Panc1 (cell line): Measurements from ENCODE around the gene RGS17. TPM values are rescaled to one million over a fixed set of nuclear protein-coding genes. Genes with fewer than 3 reads are reported as not detected.
A peak's percentile ranks its signal among the peaks of the same experiment; 100 is the strongest.

Experiments
- ATAC-seq: fragments of 200-7000 bp; cut with Tn5 transposase; 2 replicates; pipeline ENCODE4 v1.9.1; 2020; ENCODE audit warnings: mild to moderate bottlenecking, moderate library complexity
- BruUV-seq: library from RNA; stranded (reverse); fragments of 400-500 nt; replicated peaks from 2 replicates; lab custom pipeline; 2021; lab: Mats Ljungman, UMichigan
- CTCF ChIA-PET: fragments of 300-600 bp; sonication (Branson Sonifier 250); formaldehyde crosslinking; loops from one replicate; lab custom pipeline; 2022; ENCODE audit warnings: antibody characterized with exemption; lab: Charles Lee
- POLR2A ChIA-PET: fragments of 300-600 bp; sonication (Branson Sonifier 250); formaldehyde crosslinking; loops from one replicate; lab custom pipeline; 2022; ENCODE audit warnings: antibody characterized with exemption; lab: Charles Lee
- DNase-seq: peaks from one replicate; pipeline ENCODE4 v3.0.0-alpha.2; 2010; ENCODE audit warnings: low read depth, low spot score
- H3K27ac ChIP-seq: 2 replicates; pipeline ENCODE4 v1.5.1; 2011; ENCODE audit warnings: mild to moderate bottlenecking, low read length, inconsistent platforms
- H3K27me3 ChIP-seq: fragments of 200-500 bp; sonication (Bioruptor generic); 2 replicates; pipeline ENCODE4 v1.6.0; 2014; ENCODE audit warnings: low read length, inconsistent platforms; ENCODE audit not compliant: control insufficient read depth, insufficient read depth
- H3K36me3 ChIP-seq: fragments of 200-500 bp; sonication (Bioruptor generic); 2 replicates; pipeline ENCODE4 v1.5.1; 2014; ENCODE audit warnings: inconsistent platforms, mild to moderate bottlenecking, low read length, moderate library complexity; ENCODE audit not compliant: control insufficient read depth, insufficient read depth
- H3K4me1 ChIP-seq: 2 replicates; pipeline ENCODE4 v1.5.1; 2011; ENCODE audit warnings: inconsistent platforms, mild to moderate bottlenecking, low read length, moderate library complexity; ENCODE audit not compliant: control insufficient read depth, insufficient read depth
- H3K4me3 ChIP-seq, 2 experiments: 2 replicates each; pipeline ENCODE4 v1.5.1; 2011 to 2012; ENCODE audit warnings: low read depth in 2 of 2, low read length in 2 of 2, mild to moderate bottlenecking in 2 of 2, inconsistent platforms in 1 of 2, moderate library complexity in 1 of 2
- H3K9me3 ChIP-seq: fragments of 200-500 bp; sonication (Bioruptor generic); 2 replicates; pipeline ENCODE4 v1.5.1; 2014; ENCODE audit warnings: low read depth, mild to moderate bottlenecking, inconsistent platforms, low read length, moderate library complexity; ENCODE audit not compliant: control insufficient read depth, insufficient read depth
- CTCF ChIP-seq: fragments of 450-650 bp; IDR thresholded peaks from 2 replicates; pipeline ENCODE4 v1.5.1; 2017; ENCODE audit warnings: mild to moderate bottlenecking
- POLR2AphosphoS5 ChIP-seq: IDR thresholded peaks from 2 replicates; pipeline ENCODE4 v1.6.1; 2012; ENCODE audit warnings: mild to moderate bottlenecking, low read depth, low read length, moderate library complexity
- REST ChIP-seq, 2 experiments: IDR thresholded peaks; 2 replicates each; pipeline ENCODE4 v1.6.1; 2011 to 2012; ENCODE audit warnings: low read depth in 2 of 2, control low read depth in 1 of 2, low read length in 1 of 2, mild to moderate bottlenecking in 1 of 2, moderate library complexity in 1 of 2; ENCODE audit not compliant: insufficient read depth in 1 of 2
- SIN3A ChIP-seq: IDR thresholded peaks from 2 replicates; pipeline ENCODE4 v1.6.1; 2012; ENCODE audit warnings: low read depth, mild to moderate bottlenecking, low read length, moderate library complexity, borderline replicate concordance; ENCODE audit not compliant: insufficient read depth
- TCF7L2 ChIP-seq: IDR thresholded peaks from 2 replicates; pipeline ENCODE4 v1.6.1; 2011; ENCODE audit warnings: mild to moderate bottlenecking, low read depth, low read length, inconsistent platforms
- in situ Hi-C: cut with HindIII; loops from 2 replicates; pipeline ENCODE4 v1.10.0; 2016; ENCODE audit warnings: low sequenced_read_pairs, low pct_unique_long_range_greater_than_20kb
- intact Hi-C: fragments of 100-400 bp; cut with micrococcal nuclease; formaldehyde crosslinking; loops from one replicate; pipeline ENCODE4 v1.10.0; 2022; ENCODE audit not compliant: unreplicated experiment
- total RNA-seq: library from RNA; stranded (reverse); gene quantifications from one replicate; pipeline ENCODE4 v1.2.1, GENCODE V29; 2021; ENCODE audit not compliant: unreplicated experiment

RGS17 gene
- total RNA-seq, 1 experiment from 2014 or later = 8.7 TPM

- no peaks in the 10 kb centered on the region for H3K36me3 ChIP-seq
- no peak overlapping the region for H3K4me3 ChIP-seq
- DNase-seq (no peak), ATAC-seq (0 out of 2 replicates have a peak, but pooled peaks have one; percentile 38)
- no TSS peak for BruUV-seq
- ChIA-PET CTCF (no interaction called here), POLR2A (no interaction called here)
- H3K9me3 ChIP-seq = no peaks in the 10 kb centered on the region
- no peaks in the 10 kb centered on the region for H3K27me3 ChIP-seq
- TF ChIP-seq POLR2AphosphoS5 (no peak), CTCF (no peak)
- H3K4me1 ChIP-seq = no peaks in the 10 kb centered on the region
- in situ Hi-C loops (no loop called here), intact Hi-C loops (no loop called here)
- no peak overlapping the region for H3K27ac ChIP-seq
Measured at GRCh38 chr6:153143200-153143599, 12.1 kb upstream of the RGS17 start.

GRCh38 chr6:153140299-153140698 lies 9.2 kb upstream of the RGS17 start:
- Histone ChIP-seq H3K27me3 (no peaks in the 10 kb centered on the region), H3K36me3 (no peaks in the 10 kb centered on the region), H3K27ac (no peak overlapping the region), H3K4me3 (no peak overlapping the region), H3K4me1 (no peaks in the 10 kb centered on the region), H3K9me3 (no peaks in the 10 kb centered on the region)
- no peak for DNase-seq
- no peak for TF ChIP-seq CTCF
- no peak for TF ChIP-seq SIN3A
- TF ChIP-seq REST (IDR thresholded peaks at IDR 0.05; ENCODE audit: insufficient read depth in 1 of 2, low read depth in 2 of 2, low read length in 1 of 2) = no peak
- TF ChIP-seq TCF7L2 = no peak
- no peak for TF ChIP-seq POLR2AphosphoS5
- BruUV-seq = no TSS peak
- CTCF ChIA-PET = no interaction called here
- no peak for ATAC-seq
- intact Hi-C loops (no loop called here), in situ Hi-C loops (no loop called here)
- POLR2A ChIA-PET = no interaction called here
